GM19397 (cell line): ENCODE results near the gene SMOC2.
A peak's percentile ranks its signal among the peaks of the same experiment; 100 is the strongest.

Source experiments
- ATAC-seq: cut with Tn5 transposase; IDR thresholded peaks from one replicate; pipeline ENCODE4 v1.9.1; 2021; ENCODE audit warnings: mild to moderate bottlenecking, moderate library complexity; ENCODE audit not compliant: unreplicated experiment

The SMOC2 gene

DNA sequence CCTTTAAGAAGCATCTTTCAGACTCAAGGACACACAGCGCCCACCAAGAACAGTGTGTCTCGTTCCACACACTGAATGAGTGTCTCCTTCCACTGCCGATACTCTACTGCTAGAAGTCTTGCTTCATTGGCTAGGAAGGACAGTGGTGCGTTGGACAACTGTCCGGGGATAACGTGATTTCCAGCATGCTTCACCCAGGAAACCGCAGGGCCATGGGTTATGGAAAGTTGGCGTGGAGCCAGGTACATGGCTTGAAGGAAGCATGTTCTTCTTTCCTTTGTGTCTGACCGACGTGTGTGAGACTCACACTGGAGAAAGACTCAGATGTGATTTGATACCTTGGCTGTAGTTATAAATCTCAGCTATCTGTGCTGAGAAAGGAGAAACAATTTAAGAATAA is 73.2 kb downstream of the SMOC2 start:
- ATAC-seq = no peak

DNA sequence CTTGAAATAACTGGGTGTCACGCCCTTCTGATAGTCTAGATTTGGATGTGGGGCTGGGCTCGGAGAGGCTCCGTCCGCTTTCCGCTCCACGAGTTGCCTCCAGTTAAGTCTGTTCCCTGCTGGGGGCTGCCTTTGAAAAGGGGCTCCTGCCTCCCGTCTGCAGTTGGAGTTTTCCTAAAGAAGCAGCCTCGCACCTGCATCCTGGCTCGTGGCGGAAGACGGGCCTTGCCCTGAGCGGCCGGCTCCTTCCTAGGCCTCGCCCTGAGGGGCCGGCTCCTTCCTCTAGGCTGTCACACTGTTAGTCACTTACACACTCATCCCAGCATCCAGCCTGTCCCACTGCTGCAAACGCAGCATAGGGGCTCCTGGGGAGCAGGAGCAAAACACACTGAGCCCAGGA is 74.4 kb downstream of the SMOC2 start:
- ATAC-seq = no peak

DNA sequence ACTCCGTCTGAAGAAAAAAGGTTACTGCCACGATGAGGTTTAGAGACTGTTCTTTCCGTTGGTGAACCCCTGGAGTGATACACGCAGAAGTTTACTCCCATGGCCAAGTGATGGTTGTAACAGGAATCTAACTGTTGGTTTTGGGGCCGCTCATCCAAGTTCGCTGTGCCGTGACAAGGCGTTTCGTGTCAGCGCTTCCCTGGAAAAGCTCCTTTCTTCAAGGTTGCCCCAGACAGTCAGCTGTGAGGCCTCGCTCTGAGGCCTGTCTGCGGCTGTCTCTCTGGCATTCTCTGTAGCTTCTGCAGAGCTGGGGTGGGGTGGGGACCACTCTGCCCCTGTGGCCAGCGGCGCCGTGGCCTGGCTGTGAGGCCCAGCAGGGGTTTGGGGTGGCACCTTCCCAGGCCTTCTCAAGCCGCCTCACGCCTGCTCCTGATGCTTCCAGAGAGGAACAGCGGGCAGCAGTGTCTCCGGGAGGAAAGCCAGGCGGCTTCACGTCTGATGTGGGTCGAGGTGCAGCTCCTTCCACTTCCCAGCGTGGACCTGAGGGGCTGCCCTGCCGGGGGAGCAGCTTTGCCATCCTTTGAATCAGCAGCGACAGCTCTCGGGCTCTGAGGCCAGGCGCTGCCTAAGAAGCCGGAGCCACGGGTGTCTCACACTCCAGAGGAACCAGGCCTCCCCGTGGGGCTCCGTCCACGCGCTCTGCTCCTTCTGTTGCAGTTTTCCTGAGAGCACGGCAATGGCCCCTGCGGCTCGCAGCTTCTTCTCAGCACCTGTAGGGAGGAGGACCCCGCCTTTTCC is 76.2 kb downstream of the SMOC2 start:
- no peak for ATAC-seq

- no peak for ATAC-seq
Observed at GRCh38 chr6:168517742-168518347, 76.9 kb downstream of the SMOC2 start.

- no peak for ATAC-seq
Observed at GRCh38 chr6:168518348-168518745, 77.4 kb downstream of the SMOC2 start.

DNA sequence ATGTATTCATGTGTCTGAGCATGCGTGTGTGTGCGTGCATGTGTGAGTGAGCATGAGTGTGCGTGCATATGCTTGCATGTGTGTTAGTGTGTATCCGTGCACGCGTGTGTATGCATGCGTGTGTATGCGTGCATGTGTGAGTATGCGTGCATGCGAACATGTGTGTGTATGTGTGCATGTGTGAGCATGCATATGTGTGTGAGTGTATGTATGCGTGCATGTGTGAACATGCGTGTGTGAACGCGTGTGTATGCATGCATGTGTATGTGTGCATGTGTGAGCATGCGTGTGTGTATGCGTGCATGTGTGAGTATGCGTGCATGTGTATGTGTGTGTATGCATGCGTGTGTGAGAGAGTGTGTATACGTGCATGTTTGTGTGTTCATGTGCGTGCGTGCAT is 77.9 kb downstream of the SMOC2 start:
- no peak for ATAC-seq

DNA sequence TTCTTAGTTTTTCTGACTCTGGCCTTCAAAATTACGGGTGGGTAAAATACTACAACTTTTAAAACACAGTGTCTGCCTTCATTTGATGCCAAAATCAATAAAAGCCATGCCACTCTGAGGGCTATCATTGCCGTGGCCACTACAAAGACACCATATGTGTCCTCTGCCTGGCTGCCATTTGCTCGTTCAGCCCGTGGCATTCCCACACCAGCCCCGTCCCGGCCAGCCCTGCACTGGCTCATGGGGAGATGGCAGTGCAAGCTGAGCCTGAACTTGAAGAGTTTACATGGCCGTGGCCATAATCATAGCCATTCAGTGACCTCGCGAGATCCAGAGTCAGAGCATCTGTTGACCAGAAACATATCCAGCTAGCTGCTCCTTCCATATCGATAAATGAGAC is 79.2 kb downstream of the SMOC2 start:
- ATAC-seq = no peak

DNA sequence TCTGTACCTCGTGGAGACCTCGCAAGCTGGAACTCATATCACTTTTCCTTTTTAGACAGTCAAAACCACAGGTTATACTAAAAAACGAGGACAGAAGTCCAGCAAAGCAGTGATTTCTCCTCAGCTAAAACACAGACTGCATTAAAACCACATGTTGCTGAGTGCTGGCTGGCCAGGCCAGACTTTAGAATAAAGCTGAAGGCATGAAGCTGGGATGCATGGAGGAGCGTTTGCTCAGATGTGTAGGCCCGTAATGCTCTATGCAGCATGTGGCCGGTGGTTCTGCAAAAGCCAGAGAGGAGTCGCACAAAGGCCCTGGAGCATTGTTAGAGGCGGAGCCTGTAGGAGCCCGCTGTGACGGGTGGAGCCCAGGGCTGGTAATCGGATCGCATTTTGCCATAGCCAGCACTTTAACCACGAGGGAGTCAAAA is 83.6 kb downstream of the SMOC2 start:
- ATAC-seq = no peak

GRCh38 chr6:168525114-168525513 is 84.1 kb downstream of the SMOC2 start:
- no peak for ATAC-seq

- ATAC-seq = no peak
Observed at GRCh38 chr6:168525926-168526630, 85.1 kb downstream of the SMOC2 start.

DNA sequence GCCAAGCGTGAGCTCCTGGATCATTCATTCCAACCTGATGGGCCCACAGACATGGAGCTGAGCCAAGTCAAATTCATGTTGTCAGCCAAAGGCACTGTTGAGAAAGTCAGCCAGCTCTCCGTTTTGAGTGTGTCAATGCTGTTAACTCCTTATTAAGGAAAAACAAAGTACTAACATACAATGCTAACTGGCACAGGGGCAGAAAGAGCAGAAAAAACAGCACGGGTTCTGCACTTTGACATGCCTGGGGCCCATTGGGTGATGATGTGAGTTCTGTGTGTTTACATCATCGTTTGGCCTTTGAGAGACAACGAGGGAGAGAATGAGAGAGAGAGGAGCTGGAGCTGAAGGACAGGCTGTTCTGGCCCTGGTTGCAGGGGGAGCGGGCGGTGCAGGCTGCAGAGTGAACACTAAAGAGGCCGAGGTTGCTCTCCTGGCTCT is 85.9 kb downstream of the SMOC2 start:
- ATAC-seq = no peak

GRCh38 chr6:168527451-168528210 is 86.6 kb downstream of the SMOC2 start:
- no peak for ATAC-seq

- ATAC-seq = peak; percentile 60
Observed at GRCh38 chr6:168528474-168529095, 87.6 kb downstream of the SMOC2 start.

- ATAC-seq = no peak
Observed at GRCh38 chr6:168529214-168529613, 88.2 kb downstream of the SMOC2 start.

DNA sequence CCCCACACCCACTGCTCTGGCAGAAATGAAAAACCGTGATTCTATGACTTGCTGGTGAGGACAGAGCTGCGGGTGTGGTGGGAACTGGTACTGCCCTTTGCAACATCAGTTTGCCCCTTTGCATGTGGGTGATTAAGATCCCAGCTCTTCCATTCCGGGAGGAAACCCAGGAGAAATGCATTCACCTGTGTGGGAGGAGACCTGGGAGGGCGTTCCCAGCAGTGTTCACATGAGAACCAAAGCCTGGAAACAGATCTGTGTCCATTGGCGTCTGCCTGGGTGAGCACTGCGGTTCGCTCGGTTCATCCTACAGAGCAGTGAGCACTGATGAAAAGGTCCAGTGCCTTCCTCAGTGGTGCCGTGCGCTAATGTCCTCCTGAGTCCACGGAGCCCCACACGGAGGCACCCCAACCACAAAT is 89.7 kb downstream of the SMOC2 start:
- ATAC-seq = no peak

- ATAC-seq = no peak
Observed at GRCh38 chr6:168532070-168532469, 91.1 kb downstream of the SMOC2 start.

DNA sequence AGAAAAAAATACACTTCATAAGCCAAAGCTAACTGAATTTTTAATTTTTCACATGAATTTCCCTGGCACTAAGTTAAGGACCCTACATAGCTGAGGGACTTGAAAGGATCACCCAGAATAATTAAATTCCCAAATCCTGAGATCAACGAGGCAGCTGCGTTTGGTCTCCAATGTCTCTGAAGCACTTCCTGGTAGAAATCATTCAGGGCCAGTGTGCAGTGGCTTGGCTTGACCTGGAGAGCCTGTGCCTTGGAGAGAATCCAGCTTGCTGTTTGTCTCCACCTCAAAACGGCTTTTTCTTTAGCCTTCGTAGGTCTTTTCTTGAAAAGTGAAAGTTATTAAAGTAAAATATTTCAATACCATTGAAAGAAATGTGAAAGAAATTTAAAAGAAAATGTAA is 92.4 kb downstream of the SMOC2 start:
- ATAC-seq = no peak

- no peak for ATAC-seq
Observed at GRCh38 chr6:168534265-168534664, 93.3 kb downstream of the SMOC2 start.

- no peak for ATAC-seq
Observed at GRCh38 chr6:168535711-168536110, 94.7 kb downstream of the SMOC2 start.

DNA sequence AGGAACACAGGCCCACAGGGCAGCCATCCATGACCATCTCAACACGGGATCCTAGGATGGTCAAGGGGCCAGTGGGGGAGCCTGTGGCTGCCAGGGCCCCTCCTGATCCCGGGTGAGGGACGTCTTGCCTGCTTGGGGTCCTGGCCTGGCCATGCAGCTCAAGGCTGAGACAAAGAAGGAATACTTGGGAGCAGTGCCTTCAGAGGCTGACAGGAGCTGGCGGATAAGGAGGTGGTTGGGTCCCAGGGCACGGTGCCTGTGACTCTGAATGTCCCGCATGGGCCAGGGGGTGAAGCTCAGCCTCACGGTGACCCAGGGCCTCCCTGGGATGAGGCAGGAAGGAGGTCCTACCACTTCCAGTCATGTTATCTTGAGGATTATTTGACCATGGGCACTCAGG is 95.2 kb downstream of the SMOC2 start:
- no peak for ATAC-seq
